CD4-positive, alpha-beta T cell treated with Interleukin-17A for 1 hour (primary cell): ENCODE data around the gene PLEKHH1.
"Not testable (repeated sequence)": the region's sequence is repeated elsewhere in the genome, so short reads cannot be mapped to it uniquely, and the experiment has no call there.

ENCODE experiments used
- DNase-seq: peaks from one replicate; pipeline ENCODE4 v3.0.0-alpha.2; 2020

The PLEKHH1 gene

GRCh38 chr14:67537736-67538135 is 4.6 kb downstream of the PLEKHH1 start:
- no peak for DNase-seq

GRCh38 chr14:67538501-67538900 is 5.4 kb downstream of the PLEKHH1 start:
- DNase-seq, result no peak

DNA sequence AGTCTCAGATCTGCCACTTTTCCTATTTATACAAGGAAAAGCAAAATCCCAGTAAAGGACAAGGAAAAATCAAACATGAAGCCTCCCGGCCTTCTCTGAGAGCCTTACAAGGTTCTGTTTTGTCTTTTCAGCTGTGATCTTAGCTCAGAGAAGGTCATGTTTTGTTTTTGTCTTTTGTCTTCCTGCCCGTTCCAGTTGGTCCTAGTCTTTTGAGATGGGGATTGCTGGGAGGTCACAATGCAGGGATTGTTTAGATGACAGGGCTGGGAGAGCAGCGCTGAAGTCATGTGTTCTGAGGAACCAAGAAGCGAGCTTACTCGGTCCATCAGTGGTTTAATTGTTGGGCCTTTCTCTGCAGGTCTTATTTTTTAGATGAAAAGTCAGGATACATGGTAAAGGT is 6.0 kb downstream of the PLEKHH1 start:
- DNase-seq, result no peak

DNA sequence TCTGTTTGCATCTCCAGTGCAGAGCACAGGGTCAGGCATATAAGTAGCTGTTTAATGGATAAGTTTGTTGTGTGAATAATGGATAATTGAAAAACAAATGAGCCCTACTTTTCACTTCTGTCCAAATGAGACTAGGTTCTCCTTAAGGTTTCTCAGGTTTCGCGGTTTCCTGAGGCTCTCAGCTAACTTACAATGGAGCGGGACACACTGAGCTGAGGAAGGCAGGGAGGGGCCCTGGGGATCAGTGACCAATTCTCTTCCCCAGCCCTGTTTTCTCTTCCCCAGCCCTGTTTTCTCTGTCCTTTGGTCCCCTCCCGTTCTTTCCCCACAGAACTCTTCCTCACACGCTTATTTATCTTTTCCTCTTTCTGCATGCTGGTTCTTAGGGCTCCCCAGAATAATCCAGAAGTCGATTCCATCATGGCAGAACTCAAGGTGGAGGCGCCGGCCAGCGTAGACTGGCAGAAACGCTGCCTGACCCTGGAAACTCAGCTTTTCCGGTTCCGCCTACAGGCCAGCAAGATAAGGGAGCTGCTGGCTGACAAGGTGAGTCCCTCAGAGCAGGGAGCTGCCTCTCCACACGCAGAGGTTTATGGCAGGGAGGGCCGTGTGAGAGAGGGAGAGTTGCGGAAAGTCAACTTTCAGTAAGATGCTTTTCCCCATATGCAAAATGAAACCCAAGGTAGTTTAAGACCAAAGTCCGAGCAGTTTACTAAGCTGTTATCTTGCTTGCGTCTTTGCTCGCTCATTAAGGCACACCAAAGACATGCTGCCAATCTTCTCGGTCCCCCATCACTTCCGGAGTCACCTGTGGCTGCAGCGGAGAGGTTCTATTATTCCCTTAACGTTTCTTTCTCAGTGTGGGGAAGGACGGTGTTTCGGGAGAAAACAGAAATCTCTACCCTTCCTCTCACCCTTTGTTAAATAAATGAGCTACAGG is 8.6 kb downstream of the PLEKHH1 start:
- no peak for DNase-seq

GRCh38 chr14:67542620-67543019 is 9.5 kb downstream of the PLEKHH1 start:
- not testable (repeated sequence) for DNase-seq

DNA sequence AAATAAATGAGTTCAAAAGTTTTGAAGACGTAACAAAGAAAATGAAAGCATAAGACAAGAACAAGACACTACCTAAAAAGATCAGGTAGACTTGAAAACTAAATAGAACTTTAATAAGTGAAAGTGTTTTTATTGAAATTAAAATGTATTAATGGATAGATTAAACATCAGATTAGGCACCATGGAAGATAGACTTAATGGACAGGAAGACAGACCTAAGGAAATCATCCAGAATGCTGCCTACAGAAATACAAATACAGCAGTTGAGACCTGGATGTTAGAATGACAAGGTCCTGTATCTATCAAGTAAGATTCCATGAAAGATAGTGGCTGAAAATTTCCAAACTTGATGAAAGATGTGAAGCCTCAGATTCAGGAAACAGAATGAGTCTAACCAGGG is 11.5 kb downstream of the PLEKHH1 start:
- no peak for DNase-seq

DNA sequence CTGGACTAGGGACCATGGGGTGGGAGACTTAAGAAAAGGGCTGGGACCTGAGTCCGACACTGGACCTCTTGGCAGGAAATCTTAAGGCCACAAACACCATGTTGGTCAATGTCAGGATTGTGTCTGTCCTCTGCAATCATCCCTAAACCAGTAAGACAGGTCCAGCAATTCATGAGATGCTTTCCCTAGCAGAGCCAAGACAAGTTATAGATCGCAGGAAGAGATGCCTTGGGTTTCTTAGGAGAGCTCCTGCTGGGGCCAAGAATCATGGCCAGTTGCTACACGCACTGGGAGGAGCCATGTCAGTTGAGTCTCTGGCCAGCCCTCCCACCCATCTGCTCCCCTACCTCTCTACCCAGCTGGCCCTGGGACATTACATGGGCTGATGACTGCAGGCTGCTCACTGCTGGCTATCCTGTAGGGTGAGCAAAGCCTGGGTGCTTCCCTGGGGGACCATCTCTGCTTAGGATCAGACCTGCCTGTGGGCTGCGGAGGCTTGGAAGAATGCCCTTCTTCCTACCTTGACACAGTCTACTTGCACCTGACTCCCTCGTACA is 14.2 kb downstream of the PLEKHH1 start:
- DNase-seq, result no peak

- no peak for DNase-seq
These were observed 16.6 kb downstream of the PLEKHH1 start for GRCh38 chr14:67549734-67550133.

DNA sequence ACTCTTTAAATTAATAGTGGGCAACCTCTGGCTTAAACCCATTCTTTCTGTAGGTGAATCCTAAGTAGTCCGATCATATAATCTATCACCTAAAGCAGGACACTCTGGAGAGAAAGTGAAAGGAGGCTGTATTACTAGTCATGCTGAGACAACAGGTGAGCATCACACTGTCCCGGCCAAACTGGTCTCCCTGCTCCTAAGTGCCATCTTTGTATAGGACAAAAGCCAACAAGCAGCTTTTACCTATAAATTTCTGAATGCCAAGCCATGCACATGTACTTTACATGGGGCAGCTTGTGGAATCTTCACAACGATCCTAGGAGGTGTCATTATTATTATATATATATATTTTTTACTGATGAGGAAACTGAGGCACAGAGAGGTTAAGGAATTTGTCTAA is 18.0 kb downstream of the PLEKHH1 start:
- no peak for DNase-seq

GRCh38 chr14:67551940-67552339 is 18.9 kb downstream of the PLEKHH1 start:
- DNase-seq, result no peak

- no peak for DNase-seq
These were observed 20.5 kb downstream of the PLEKHH1 start for GRCh38 chr14:67553547-67553946.

GRCh38 chr14:67554341-67554740 is 21.3 kb downstream of the PLEKHH1 start:
- no peak for DNase-seq

DNA sequence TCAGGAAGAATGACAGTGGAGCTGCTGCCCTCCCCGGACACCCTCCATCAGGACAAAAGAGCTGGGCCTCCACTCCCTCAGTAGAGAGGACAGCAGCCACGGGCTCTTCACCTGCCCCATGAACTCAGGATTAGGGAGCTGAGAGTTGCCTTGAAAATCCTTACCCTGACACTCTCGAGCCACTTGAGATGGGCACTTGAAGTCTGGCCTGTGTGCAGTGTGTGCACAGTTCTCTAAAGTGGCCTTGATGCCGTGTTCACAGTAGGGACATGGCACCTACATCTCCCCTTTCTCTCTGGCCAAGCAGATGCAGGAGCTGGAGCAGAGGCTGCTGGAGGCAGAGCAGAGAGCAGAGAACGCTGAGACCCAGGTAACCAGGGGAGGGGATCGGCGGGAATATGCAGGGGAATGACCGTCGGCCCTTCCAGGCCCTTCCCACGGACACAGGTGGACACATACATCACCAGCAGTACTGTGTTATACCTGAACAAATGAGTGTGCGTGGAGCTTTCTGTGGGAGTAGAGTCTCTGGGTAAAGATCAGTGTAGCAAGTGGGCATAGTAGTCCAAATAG is 22.5 kb downstream of the PLEKHH1 start:
- no peak for DNase-seq

- no peak for DNase-seq
These were observed 23.6 kb downstream of the PLEKHH1 start for GRCh38 chr14:67556671-67557070.

DNA sequence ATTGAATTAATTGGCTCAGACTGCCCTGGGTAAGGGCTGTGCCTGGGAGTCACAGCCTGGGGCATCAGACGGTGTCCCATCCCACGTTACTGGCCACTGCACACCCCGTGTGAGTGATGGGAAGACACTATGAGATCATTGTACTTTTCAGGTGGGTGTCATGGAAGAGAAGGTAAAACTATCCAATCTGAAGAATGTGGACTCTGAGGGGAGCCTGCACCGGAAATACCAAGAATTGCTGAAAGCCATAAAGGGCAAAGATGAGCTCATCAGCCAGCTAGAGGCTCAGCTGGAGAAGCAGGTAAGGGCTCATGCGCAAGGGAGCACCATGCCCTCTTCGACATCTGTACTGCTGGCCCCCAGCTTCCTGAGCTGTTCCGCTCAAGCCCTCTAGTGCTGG is 24.0 kb downstream of the PLEKHH1 start:
- no peak for DNase-seq

DNA sequence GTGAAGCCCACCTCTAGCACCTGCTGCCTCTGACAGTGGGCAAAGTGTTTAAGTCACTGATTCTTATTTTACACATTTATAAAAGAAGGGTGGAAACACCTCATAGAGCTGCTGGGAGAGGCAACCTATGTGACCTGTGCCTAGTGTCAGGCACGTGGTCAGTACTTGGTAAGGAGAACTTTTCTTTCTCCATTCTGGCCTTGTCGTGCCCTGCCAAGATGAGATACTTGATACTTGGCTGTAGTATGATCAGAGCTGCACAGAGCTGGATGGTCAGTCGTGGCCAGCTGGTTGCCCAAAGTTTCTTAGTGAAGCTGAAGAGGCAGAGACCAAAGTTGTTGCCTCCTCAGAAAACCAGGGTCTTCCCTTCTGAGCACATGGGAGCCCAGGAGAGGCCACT is 24.6 kb downstream of the PLEKHH1 start:
- no peak for DNase-seq

- no peak for DNase-seq
These were observed 26.5 kb downstream of the PLEKHH1 start for GRCh38 chr14:67559639-67560038.

DNA sequence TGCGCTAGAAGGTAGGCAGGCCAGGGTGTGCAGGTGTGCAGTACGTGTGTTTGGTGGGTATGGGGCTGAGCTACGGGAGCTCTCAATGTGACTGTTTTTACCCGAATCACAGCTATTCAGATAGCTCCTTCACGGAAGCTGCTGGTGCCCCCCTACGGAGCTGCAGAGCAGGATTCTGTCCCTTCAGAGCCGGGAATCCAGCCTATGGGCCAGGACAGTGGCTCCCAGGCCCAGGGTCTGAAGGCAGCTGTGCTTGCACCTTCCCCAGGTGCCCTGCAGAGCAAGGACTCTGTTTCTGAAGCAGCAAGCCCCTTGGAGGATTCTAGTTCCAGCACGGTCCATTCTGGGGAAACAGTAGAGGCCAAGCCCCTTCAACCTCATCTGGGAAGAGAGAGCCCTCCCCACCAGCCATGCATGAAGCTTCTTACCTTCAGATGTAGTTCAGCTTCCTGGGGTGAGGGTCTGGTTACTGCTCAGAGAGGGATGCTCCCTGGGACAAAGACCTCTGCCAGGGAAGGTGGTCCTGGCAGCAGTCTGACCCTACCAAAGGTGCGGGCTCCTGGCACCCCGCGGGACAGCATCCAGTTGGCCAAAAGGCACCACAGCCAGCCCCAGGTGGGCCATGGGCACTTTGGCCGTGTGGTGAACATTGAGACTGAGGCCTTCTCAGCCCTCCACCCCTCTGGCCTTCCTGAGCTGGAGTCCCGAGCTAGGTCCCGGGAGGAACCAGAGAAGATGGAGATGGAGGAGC is 29.1 kb downstream of the PLEKHH1 start:
- no peak for DNase-seq

- no peak for DNase-seq
These were observed 29.7 kb downstream of the PLEKHH1 start for GRCh38 chr14:67562776-67563150.

GRCh38 chr14:67564236-67564635 is 31.1 kb downstream of the PLEKHH1 start:
- DNase-seq, result no peak

DNA sequence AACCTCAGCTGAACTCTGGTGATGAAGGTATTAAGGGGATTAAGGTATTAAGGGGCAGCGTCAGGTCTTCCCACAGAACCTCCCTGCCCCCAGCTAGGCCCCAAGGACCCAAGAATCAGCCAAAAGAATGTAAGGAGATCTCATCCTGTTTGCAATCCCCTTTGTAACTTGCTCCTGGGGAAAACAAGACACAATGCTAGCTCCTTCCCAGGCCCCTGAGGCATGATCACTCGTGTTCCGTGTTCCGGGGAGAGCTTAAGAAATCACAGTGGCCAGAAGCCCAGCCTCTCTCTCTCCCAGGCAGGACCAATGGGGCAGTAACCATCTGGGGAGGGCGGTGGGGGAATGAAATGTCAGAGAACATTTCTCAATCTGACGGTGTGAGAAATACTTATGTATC is 33.8 kb downstream of the PLEKHH1 start:
- no peak for DNase-seq

- no peak for DNase-seq
These were observed 34.6 kb downstream of the PLEKHH1 start for GRCh38 chr14:67567654-67568053.

GRCh38 chr14:67569011-67569650 is 36.0 kb downstream of the PLEKHH1 start:
- DNase-seq, result no peak
